Frontal cortex (tissue), 4 donors: ENCODE results near the gene CDC42EP1. TPM values are rescaled to one million over a fixed set of nuclear protein-coding genes. Genes with fewer than 3 reads are reported as not detected.
"Not testable (repeated sequence)": the region's sequence is repeated elsewhere in the genome, so short reads cannot be mapped to it uniquely, and the experiment has no call there.

Experiments
- DNase-seq, 2 donors: peaks; one replicate each; pipeline ENCODE4 v3.0.0; 2012; ENCODE audit warnings: low spot score in 2 of 2
- FAIRE-seq: peaks from 2 replicates; lab custom pipeline; 2012; peaks lifted over from hg19 to GRCh38; lab: Jason Lieb, UNC
- total RNA-seq: library from RNA; depleted of rRNA; stranded (reverse); fragments of >200 nt; gene quantifications from one replicate; pipeline ENCODE4 v1.2.3, GENCODE V29; 2014
- donor health status: control.
- donor health status: control.
- donor health status: control.

Gene CDC42EP1
- total RNA-seq, 1 donor from 2014 or later, result 1.6 TPM

DNA sequence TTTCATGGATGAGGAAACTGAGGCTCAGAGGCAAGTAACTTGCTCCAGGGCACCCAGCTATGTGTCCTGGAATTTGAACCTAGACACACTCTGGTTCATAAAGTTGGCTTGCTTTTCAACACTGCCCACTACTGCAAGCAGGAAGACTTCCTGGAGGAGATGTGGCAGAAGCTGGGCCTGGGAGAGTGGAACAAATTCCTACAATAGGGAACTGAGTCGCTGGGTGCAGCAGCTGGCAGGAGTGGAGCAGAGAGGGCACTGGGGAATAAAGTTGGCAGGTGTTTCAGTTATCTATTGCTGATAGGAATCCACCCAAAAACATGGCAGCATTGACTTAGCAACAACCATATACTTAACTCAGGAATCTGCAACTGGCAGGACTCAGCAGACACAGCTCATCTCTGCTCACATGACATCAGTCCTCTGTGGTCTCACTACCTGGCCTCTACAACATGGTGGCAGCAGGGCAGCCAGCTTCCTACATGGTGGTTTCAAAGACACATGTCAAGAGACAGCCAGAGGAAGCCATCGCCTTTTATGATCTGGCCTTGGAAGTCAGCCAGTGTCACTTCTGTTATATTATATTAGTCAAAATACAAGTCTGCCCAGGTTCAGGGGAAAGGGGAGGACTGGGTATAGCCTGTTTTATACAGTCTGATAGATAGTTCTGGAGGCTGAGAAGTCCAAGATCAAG, 30.5 kb upstream of the CDC42EP1 start:
- DNase-seq (no peak), FAIRE-seq (no peak)

- no peak for FAIRE-seq
- no peak for DNase-seq
These were observed 26.3 kb upstream of the CDC42EP1 start for GRCh38 chr22:37533995-37534394.

GRCh38 chr22:37534445-37534844, 25.8 kb upstream of the CDC42EP1 start:
- FAIRE-seq (no peak), DNase-seq (no peak)

GRCh38 chr22:37535159-37535558, 25.1 kb upstream of the CDC42EP1 start:
- no peak for FAIRE-seq
- no peak for DNase-seq

GRCh38 chr22:37538590-37539357, 21.5 kb upstream of the CDC42EP1 start:
- DNase-seq (peak; percentile 81 to 94), FAIRE-seq (peak; percentile 19)

GRCh38 chr22:37539790-37540189, 20.5 kb upstream of the CDC42EP1 start:
- FAIRE-seq, DNase-seq: not testable (repeated sequence)

DNA sequence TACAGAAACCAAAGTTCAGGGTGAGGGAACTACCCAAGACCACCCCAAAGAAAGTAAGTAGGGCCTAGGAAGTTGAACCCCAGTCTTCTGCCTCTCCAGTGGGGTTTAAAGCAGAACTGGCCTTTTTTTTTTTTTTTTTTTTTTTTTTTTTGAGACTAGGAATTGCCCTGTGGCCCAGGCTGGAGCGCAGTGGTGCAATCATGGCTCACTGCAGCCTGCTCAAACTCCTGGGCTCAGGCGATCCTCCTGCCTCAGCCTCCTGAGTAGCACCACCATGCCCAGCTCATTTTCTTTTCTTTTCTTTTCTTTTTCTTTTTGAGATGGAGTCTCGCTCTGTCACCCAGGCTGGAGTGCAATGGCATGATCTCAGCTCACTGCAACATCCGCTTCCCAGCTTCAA, 17.9 kb upstream of the CDC42EP1 start:
- not testable (repeated sequence) for DNase-seq, FAIRE-seq

DNA sequence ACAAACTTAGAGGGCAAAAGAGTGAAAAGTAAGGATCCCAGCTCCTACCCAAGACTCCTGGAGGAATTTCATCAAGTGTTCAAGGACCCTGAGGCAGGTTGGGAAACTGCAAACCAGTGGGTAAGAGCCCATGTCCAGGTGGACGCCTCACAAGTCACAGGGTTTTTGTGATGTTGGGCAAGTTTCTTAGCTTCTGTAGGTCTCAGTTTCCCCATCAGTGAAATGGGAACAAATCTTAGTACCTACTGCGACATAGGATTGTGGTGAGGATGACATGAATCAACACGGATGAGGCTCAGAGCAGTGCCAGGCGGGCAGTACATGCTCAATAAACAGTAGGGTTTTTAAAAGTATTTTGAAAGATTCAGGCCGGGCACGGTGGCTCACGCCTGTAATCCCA, 17.3 kb upstream of the CDC42EP1 start:
- no peak for DNase-seq
- FAIRE-seq, result no peak

- DNase-seq (no peak), FAIRE-seq (no peak)
These were observed 15.2 kb upstream of the CDC42EP1 start for GRCh38 chr22:37544955-37545702.

DNA sequence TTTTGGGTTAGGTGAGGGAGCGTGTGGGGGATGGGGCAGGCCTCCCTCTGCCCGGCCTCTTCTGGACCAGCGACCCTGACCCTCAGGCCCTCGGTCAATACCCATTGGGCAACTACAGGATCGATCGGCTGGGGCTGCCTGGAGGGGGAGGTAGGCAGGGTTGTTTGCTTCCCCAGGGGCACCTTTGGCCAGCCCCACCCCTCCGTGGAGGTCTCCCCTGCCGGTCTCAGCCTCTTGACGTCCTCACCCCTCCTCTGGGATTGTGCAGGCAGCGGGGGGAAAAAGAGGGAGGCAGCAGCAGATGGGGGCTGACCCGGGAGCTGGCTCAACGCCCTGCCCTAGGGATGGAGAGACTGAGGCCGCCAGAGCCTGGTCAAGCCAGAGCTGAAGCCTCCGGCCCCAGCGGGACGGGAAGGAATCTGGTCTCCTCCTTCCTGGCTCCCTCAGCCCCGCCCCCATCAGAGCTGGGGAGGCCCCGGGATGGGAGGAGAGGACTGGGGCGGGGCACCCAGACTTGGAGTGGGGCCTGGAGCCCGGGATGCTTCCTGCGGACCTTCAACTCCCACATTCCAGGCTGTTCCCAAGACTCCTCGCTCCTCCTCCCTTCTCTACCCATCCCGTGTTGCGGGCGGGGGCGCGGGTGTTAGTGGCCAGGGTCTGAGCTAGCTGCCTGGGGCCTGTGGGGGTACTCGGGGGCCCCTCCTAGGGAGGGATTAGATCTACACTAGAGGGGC, 14.4 kb upstream of the CDC42EP1 start:
- FAIRE-seq, result no peak
- DNase-seq, result peak in 1 of 2 donors; percentile 71

DNA sequence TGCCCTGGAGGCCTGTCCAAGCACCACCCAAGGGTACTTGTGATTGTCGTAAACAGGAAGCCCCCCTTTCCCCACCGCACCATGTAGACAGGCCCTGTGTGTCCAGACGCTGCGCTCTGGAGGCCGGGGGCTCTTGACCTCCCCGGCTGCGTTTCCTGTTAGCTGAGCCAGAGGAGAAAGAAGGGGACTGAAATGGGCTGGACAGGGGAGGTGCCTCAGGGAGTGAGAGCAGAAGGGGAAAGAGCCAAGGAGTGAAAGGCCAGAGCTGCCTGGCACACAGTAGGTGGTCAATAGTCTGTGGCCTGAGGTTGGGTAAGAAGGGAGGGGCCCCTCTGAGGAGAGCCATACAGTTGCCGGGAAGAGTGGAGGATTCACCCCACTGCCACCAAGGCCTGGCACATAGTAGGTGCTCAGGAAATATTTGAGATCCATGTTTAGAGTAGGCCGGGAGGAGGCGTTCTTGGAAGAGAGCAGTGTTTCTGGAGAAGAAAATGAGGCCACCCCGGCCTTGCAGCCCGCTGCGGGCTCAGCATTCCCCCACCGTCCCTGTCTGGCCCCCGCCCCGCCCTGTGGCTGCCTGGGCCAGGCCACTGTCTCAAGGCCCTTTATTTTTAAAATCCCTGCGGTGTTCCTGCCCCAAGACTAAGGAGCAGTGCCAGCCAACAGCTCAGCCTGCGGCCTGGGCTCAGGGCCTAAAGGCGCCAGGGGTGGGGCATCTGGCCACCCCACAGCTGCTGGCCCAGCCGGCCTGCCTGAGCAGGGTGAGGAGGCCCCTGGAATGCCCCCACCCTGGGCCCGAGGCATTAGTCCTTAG, 13.6 kb upstream of the CDC42EP1 start:
- no peak for DNase-seq
- no peak for FAIRE-seq

DNA sequence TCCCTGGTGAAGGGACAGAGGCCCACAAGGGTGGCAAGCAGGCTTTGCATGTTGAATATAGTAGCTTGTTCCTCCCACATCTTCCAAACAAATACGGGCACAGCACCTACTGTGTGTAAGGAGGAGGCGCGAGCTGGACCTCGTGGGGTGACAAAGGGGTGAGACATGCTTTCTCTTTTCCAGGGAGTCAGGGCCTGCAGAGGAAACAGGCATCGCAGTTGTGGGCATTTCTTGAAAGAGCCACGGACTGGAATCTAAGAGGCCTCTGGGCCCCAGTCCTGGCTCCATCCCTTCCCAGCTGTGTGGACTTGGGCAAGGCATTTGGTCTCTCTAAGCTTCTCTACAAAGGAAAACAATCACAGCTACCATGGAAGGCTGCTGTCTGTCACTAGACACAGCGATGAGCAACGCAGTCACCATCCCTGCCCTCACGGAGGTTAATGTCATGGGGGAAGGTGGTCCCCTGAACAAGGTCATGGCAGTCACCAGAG, 13.0 kb upstream of the CDC42EP1 start:
- FAIRE-seq, result no peak
- DNase-seq, result no peak

GRCh38 chr22:37549704-37550059, 10.6 kb upstream of the CDC42EP1 start:
- DNase-seq (no peak), FAIRE-seq (no peak)

DNA sequence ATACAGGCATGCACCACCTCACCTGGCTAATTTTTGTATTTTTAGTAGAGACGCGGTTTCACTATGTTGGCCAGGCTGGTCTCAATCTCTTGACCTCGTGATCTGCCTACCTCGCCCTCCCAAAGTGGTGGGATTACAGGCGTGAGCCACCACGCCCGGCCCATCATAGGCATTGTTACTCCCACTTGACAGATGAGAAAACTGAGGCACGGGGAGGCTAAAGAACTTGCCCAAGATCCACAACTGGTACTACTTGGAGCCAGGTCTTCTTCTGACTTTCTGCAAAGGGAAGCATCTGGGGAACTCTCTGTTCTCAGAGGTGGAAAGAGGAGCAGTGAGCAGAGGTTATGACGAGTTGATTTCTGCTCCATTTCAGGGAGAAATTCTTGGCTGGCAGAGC, 9.4 kb upstream of the CDC42EP1 start:
- not testable (repeated sequence) for FAIRE-seq, DNase-seq

GRCh38 chr22:37551981-37552380, 8.3 kb upstream of the CDC42EP1 start:
- no peak for FAIRE-seq
- DNase-seq, result no peak

GRCh38 chr22:37552524-37553163, 7.6 kb upstream of the CDC42EP1 start:
- peak in 1 of 2 donors; percentile 14 for DNase-seq
- no peak for FAIRE-seq

DNA sequence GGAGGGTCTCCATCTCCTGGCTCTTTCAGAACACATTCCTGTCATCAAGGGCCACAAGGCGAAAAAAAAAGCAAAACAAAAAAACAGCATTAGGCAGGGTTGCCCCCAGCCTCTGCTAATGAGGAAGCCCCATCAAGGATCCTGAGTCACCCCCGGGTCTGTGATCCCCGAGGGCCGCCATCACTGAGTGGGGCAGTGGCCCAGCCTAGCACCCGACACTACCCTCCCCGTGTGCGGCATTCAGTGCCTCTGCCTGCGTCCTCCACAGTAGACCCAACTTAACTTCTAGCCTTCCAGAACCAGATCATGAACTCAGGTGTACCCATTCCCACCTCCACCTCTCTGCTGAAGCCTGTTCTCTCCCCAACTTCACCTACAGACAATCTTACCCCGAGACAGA, 6.6 kb upstream of the CDC42EP1 start:
- FAIRE-seq (no peak), DNase-seq (no peak)

GRCh38 chr22:37555029-37555428, 5.3 kb upstream of the CDC42EP1 start:
- no peak for FAIRE-seq
- no peak for DNase-seq

GRCh38 chr22:37556710-37557109, 3.6 kb upstream of the CDC42EP1 start:
- DNase-seq (no peak), FAIRE-seq (no peak)
